Kidney glomerular epithelial cell (primary cell): ENCODE data around the gene LIG1.

Experiments
- DNase-seq: peaks from one replicate; lab custom pipeline; 2025; lab: John Stamatoyannopoulos, UW

Gene LIG1

DNA sequence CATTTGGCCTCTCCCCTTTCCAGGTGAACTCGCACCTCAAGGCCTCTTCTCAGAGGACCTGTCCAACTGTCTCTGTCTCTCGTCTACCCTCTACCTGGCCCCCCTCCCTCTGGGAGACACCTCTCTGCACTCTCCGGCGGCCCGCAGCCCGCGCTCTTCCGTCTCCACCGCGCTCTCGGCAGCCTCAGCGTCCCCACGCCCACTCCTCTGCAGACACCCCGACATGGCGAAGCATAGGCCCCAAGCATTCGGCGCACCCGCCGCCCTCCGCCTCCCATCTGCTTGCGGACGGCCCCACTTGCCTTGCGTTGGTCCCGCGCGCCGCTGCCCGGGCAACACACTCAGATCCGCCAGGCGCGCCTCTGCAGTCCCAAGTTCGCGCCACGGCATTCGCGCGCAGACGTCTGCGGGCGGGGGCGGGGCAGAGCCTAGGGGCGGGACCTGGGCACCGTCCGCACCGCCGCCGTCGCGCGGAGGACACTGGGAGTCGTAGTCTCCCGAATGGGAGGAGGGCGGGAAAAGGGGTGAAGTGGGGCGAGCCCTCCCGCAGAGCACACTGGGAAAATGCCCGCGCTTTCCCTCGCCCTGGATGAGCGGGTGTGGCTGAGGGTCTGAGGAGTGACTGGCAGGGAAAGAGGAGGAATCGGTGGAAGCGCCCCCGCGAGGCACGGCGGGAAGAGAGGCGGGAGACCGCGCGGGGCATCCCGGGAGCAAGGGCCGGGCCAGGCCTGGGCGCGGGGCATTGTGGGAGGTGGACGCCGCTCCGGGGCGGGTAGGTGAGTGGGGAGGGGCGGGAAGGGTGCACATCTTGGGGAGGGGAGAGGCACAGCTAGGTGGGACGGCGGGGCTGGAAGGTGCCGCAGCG, at the start of gene LIG1, which contains the start of gene ZSWIM9:
LIG1 (minus strand) TSS at position 406 of the 865 bp plus-strand sequence. CDS start 4,778 bp downstream, outside the sequence.
ZSWIM9 (plus strand) TSS at position 742 of the 865 bp plus-strand sequence. CDS start 1,123 bp downstream, outside the sequence.
- DNase-seq = peak; percentile 94

DNA sequence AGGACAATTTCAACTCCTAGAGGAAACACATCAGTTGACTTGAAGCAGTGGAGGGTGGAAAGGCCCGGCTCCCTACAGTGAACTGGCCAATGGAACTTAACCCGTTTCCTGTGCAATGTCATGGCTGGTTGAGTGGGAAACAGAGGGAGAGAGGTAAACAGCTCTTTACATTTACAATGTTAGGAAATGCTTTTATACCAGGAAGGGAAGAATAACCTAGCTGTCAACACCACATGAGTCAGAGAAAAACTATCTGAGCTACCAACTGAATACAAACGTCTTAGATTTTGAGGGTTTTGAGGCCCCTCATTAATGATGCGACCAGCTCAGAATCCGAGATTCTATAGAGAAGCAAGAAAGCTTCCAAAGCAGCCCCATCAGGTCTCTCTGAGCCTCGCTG, 48.9 kb upstream of the LIG1 start:
- no peak for DNase-seq

- DNase-seq = no peak
Measured at GRCh38 chr19:48216933-48217332, 46.8 kb upstream of the LIG1 start.

DNA sequence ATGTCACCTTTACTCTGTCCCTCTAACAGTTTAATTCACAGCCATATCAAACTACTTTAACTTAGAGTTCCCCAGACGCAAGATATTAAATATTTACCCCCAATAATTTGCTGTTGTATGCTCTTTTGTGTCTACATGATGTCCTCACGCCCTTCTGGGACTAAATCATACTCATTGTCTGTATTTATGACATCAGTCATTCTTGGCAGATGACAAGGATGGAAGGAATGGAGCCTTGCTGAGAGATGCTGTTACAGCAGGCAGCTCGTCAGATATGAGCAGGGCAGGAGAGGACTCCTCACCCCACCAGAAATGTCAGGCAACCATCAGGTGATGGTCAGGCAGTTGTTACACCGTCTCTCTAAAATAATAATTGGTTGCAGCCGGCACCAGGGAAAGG, 43.8 kb upstream of the LIG1 start:
- DNase-seq = no peak

- DNase-seq = no peak
Measured at GRCh38 chr19:48210005-48210404, 39.9 kb upstream of the LIG1 start.

DNA sequence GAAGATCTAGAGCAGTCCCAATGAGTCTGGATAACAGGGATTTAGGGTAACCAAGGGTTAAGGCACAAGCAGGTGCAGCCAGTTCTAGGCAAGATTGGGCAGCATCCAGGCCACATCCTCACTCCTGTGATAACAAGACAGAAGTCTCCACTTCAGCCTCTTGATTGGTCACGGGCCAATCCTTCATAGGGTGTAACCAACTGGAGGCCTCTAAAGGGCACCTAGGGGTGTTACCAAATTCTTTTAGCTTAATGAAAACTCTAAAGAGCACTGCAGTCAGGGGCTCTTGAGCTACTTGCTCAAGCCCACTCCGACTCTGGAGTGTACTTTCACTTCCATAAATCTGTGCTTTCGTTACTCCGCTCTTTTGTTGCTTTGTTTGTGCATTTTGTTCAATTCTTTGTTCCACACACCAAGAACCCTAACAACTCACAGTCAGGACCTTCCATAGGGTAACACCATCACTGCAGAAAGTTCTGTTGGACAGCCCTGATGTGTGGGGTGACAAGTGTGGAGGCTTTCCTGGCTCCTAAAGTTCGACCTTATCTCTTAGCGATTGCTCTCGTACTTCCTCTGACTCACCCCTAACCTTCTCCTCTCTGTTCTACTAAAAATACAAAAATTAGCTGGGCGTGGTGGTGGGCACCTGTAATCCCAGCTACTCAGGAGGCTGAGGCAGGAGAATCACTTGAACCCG, 36.4 kb upstream of the LIG1 start:
- no peak for DNase-seq

DNA sequence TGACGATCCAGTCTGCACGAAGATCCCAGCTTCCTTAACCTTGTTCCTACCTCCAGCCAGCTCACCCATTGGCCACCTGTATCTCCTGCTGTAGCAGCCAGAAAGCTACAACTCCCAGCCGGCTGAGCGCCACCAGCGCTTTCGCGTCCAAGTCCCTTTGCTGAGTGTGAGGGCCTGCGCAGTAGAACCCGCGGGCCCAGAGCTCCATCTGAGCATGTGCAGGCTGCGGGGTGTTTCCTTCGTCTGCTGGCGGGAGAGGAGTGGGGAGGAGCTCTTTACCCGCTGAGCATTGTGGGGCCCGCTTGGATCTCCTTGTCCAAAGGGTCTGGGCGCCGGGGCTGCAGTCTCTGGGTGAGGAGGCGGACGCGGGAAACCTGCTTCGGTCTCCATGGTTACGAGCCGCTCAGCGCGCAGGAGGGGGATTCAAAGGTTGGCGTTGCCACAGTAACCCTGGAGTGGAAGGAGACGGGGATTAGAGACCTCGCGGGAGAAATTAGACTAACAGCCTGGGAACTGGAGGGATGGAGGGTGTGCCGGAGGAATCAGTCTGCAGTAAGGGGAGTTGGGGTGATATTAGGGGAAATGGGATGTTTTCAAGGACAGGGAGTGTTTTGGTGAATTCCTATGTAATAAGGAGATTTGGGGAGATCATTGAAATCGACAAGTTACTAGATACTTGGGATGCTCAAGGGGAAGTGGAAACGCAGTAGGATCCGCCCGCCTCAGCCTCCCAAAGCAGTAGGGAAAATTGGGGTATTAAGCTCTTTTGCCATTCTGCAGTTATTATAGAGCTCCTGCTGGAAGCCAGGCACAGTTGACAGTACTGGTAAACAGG, 33.9 kb upstream of the LIG1 start:
- DNase-seq = peak; percentile 97

DNA sequence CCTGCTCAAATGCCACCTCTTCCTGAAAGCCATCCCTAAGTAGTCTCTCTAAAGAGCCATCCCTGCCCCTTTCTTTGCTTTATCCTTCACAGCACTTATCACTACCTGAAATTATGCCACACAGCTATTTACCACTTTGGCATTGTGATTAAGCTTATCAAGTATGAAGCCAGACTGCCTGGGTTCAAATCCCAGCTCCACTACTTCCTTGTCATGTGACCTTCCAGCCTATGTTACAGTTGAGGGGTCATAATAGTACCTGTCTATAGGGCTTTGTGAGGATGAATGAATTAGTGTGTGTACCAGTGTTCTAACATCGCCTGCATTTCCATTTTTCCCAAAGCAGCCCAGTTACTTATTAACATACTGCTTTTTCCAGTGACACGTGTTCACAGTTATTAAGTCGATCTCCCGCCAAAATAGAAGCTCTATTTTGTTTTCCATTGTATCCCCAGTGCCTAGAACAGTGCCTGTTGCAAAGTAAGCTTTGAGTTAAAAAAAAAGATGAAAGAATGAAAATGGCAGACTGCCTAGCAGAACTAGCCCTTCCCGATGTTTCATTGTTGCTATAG, 33.2 kb upstream of the LIG1 start:
- DNase-seq = no peak

- no peak for DNase-seq
Measured at GRCh38 chr19:48196933-48197665, 27.0 kb upstream of the LIG1 start.

DNA sequence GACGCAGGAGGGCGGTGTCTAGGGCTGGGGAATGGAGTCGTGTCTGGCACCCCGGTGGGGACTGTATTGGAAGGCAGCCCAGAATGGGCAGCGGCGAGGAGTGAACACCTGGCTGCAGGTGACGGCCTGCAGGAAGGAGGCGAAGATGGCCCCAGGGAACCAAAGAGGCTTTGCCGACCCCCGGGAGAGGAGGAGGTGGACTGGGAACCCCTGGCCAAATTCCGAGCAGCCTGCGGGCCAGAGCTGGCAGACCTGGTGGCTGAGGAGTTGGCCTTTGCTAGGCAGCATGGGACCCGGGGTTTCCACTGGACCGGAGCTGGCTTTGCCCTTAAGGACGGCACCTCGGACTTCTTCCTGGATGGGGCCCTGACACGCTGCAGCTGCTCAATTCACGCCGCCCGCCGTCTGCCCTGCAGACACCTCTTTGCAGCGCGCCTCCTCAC, 26.2 kb upstream of the LIG1 start:
- DNase-seq = no peak

- no peak for DNase-seq
Measured at GRCh38 chr19:48194844-48195830, 25.0 kb upstream of the LIG1 start.

- DNase-seq = no peak
Measured at GRCh38 chr19:48194041-48194843, 24.1 kb upstream of the LIG1 start.

GRCh38 chr19:48192750-48193149, 22.6 kb upstream of the LIG1 start:
- no peak for DNase-seq

DNA sequence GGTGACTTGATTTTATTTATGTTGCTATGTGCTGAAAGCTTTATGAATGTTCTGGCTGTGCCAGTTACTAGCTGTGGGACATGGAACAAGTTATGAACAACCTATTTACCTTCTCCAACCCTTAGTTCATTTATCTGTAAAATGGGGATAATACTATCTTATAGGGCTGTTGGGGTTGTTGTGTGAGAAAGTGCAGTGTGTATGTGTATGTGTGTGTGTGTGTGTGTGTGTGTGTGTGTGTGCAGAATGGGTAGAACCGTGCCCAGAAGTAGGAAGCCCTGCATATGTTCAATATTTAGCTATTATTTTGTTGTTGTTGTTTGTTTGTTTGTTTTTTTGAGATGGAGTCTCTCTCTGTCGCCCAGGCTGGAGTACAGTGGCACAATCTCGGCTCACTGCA, 20.7 kb upstream of the LIG1 start:
- DNase-seq = no peak

DNA sequence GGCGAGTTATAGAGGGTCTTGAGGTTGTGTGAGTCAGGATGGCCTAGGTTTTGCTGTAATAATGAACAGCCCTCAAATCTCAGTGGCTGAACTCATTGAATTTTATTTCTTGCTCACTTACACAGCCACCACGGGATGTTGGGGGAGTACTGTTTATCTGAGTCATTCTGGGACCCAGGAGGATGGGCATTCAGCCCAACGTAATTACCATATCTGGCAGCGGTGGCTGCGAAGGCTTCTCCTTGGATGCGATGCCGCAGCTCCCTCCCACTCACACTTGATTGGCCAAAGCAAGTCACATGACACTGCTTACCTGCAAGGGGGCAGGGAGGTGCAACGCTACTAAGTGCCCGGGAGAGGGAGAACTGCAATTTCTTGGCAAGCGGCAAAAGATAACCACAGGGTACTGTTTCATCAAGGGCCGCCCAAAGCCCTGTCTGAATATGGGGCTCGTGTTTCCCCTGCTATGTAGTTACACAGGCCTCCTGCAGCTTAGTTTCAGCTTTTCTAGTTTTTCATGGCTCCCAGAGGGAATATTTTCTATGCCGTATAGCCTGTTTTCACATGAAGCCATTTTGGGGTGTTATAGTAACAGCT, 20.2 kb upstream of the LIG1 start:
- DNase-seq = no peak

- no peak for DNase-seq
Measured at GRCh38 chr19:48186541-48186991, 16.4 kb upstream of the LIG1 start.

- DNase-seq = no peak
Measured at GRCh38 chr19:48186015-48186414, 15.9 kb upstream of the LIG1 start.

- DNase-seq = no peak
Measured at GRCh38 chr19:48183356-48183755, 13.2 kb upstream of the LIG1 start.

- DNase-seq = no peak
Measured at GRCh38 chr19:48182434-48182833, 12.3 kb upstream of the LIG1 start.
